CD14-positive monocyte (primary cell): ENCODE results near the gene CSF1R. TPM values are rescaled to one million over a fixed set of nuclear protein-coding genes. Genes with fewer than 3 reads are reported as not detected.

ENCODE experiments used
- DNase-seq, 3 donors: peaks; one replicate each; pipeline ENCODE4 v3.0.0-alpha.2; 2011 to 2022
- H2AFZ ChIP-seq: 2 replicates; pipeline ENCODE4 v1.6.0; 2012; ENCODE audit warnings: mild to moderate bottlenecking, low read depth, low read length, inconsistent platforms; ENCODE audit not compliant: insufficient read depth, poor library complexity, severe bottlenecking
- H3K27ac ChIP-seq, 2 donors: 1 replicate in 1 of 2; 2 replicates in 1 of 2; pipeline ENCODE4 v1.5.1; 2012 to 2013; ENCODE audit warnings: low read length in 2 of 2, control low read depth in 1 of 2, inconsistent platforms in 1 of 2, low read depth in 1 of 2, mild to moderate bottlenecking in 1 of 2
- H3K27me3 ChIP-seq, 2 donors: one replicate each; pipeline versions ENCODE4 v1.6.0 to v1.6.1; 2011 to 2013; ENCODE audit warnings: low read length in 2 of 2; ENCODE audit not compliant: control insufficient read depth in 2 of 2, insufficient read depth in 2 of 2
- H3K36me3 ChIP-seq, 2 donors: replicated peaks in 1 of 2; 1 replicate in 1 of 2; 2 replicates in 1 of 2; pipeline versions ENCODE4 v1.5.1 to v1.6.1; 2012 to 2013; ENCODE audit warnings: low read length in 2 of 2, control low read depth in 1 of 2, inconsistent platforms in 1 of 2, mild to moderate bottlenecking in 1 of 2; ENCODE audit not compliant: insufficient read depth in 2 of 2, control insufficient read depth in 1 of 2
- H3K4me1 ChIP-seq, 2 donors: 1 replicate in 1 of 2; 2 replicates in 1 of 2; pipeline versions ENCODE4 v1.5.1 to v1.6.1; 2012 to 2013; ENCODE audit warnings: low read length in 2 of 2, control low read depth in 1 of 2, inconsistent platforms in 1 of 2, mild to moderate bottlenecking in 1 of 2, moderate library complexity in 1 of 2; ENCODE audit not compliant: insufficient read depth in 2 of 2, control insufficient read depth in 1 of 2
- H3K4me2 ChIP-seq: replicated peaks from 2 replicates; pipeline ENCODE3; 2012; ENCODE audit warnings: low read length, moderate library complexity, mild to moderate bottlenecking; ENCODE audit not compliant: poor library complexity, severe bottlenecking; ENCODE audit errors: extremely low read depth
- H3K4me3 ChIP-seq, 3 experiments: fragments of 200-600 bp in 1 of 3; sonication (generic) in 1 of 3; replicated peaks in 1 of 3; 1 replicate in 2 of 3; 2 replicates in 1 of 3; pipeline ENCODE4 v1.5.1; 2011 to 2013; ENCODE audit warnings: low read length in 3 of 3, mild to moderate bottlenecking in 3 of 3, control low read depth in 2 of 3, low read depth in 2 of 3, inconsistent platforms in 1 of 3, moderate library complexity in 1 of 3
- H3K79me2 ChIP-seq: 2 replicates; pipeline ENCODE4 v1.6.0; 2012; ENCODE audit warnings: mild to moderate bottlenecking, control low read depth, inconsistent platforms, low read length, moderate library complexity; ENCODE audit not compliant: insufficient read depth
- H3K9ac ChIP-seq: 2 replicates; pipeline ENCODE4 v1.6.0; 2017; ENCODE audit warnings: low read length, mild to moderate bottlenecking; ENCODE audit not compliant: insufficient read depth, poor library complexity, severe bottlenecking
- H3K9me3 ChIP-seq, 2 donors: replicated peaks in 1 of 2; 1 replicate in 1 of 2; 2 replicates in 1 of 2; pipeline versions ENCODE4 v1.5.1 to v1.6.1; 2012 to 2013; ENCODE audit warnings: low read length in 2 of 2, control low read depth in 1 of 2; ENCODE audit not compliant: control insufficient read depth in 1 of 2, insufficient read depth in 1 of 2
- H4K20me1 ChIP-seq: 2 replicates; pipeline ENCODE4 v1.6.0; 2012; ENCODE audit warnings: mild to moderate bottlenecking, low read length, control low read depth, moderate library complexity; ENCODE audit not compliant: insufficient read depth
- H3K27ac Mint-ChIP-seq, 7 donors: one replicate each; pipeline ENCODE4 v1.8.0; 2020; ENCODE audit warnings: mild to moderate bottlenecking in 7 of 7, mixed read lengths in 7 of 7, moderate library complexity in 6 of 7, inconsistent platforms in 2 of 7
- H3K27me3 Mint-ChIP-seq, 3 donors: one replicate each; pipeline ENCODE4 v1.8.0; 2021 to 2022; ENCODE audit warnings: low read depth in 3 of 3, mild to moderate bottlenecking in 3 of 3, mixed read lengths in 3 of 3, moderate library complexity in 3 of 3, inconsistent platforms in 1 of 3
- H3K36me3 Mint-ChIP-seq, 2 donors: one replicate each; pipeline ENCODE4 v1.8.0; 2020; ENCODE audit warnings: mixed read lengths in 2 of 2, inconsistent platforms in 1 of 2, mild to moderate bottlenecking in 1 of 2
- H3K4me1 Mint-ChIP-seq: one replicate; pipeline ENCODE4 v1.8.0; 2020; ENCODE audit warnings: mild to moderate bottlenecking, mixed read lengths
- H3K4me3 Mint-ChIP-seq, 2 donors: one replicate each; pipeline ENCODE4 v1.8.0; 2020; ENCODE audit warnings: mild to moderate bottlenecking in 2 of 2, mixed read lengths in 2 of 2, moderate library complexity in 1 of 2
- H3K9me3 Mint-ChIP-seq, 7 donors: one replicate each; pipeline ENCODE4 v1.8.0; 2020 to 2022; ENCODE audit warnings: mixed read lengths in 7 of 7, mild to moderate bottlenecking in 6 of 7, moderate library complexity in 6 of 7, inconsistent platforms in 2 of 7
- CTCF ChIP-seq: fragments of 200-600 bp; IDR thresholded peaks from one replicate; pipeline ENCODE4 v1.8.0; 2022; ENCODE audit warnings: antibody characterized with exemption, mild to moderate bottlenecking
- WGBS: methylation state at CpG from one replicate; pipeline ENCODE4 v1.1.5; 2013; ENCODE audit warnings: missing lambda C conversion rate; ENCODE audit not compliant: insufficient coverage; 5-methylcytosine and 5-hydroxymethylcytosine counted together
- intact Hi-C, 2 donors: fragments of 100-400 bp; cut with micrococcal nuclease; formaldehyde crosslinking; loops; one replicate each; pipeline versions ENCODE4 v1.15.0 to v1.15.1; 2023
- polyA plus RNA-seq, 3 donors: library from polyadenylated mRNA; depleted of rRNA in 1 of 3; unstranded in 2 of 3; stranded (reverse) in 1 of 3; fragments of 300-500 nt in 2 of 3; fragments of >200 nt in 1 of 3; fragmentation: Illumina TruSeq in 2 of 3; gene quantifications; 1 replicate in 2 of 3; 2 replicates in 1 of 3; pipeline ENCODE4 v1.2.3, GENCODE V29; 2012 to 2021

CSF1R gene
- polyA plus RNA-seq, 3 donors, result 180 to 332 (median 242) TPM

DNA sequence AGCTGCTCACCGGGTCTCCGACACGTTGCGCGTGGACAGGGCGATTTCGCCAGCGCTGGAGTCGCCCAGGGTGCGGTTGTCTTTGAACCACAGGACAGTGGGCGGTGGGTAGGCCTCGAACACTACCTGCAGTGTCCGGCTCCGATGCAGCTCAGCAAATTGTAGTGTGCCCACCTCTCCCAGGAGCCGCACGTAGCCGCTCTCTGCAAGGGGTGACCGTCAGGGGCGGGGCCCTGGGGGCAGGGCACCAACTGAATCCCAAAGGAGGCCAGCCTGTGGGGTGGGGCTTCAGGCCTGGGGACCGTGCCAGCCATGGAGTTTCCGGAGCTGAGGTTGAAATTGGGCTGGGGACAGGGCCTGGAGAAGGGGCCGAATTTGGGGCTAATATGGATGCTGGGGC, 46.4 kb upstream of the CSF1R start:
- Mint-ChIP-seq H3K27me3 (peaks cover 2 to 8% (median 3%) of the 10 kb centered on the region in 3 donors), H3K36me3 (peaks cover 0 to 1% of the 10 kb centered on the region in 2 donors), H3K4me3 (no peak overlapping the region), H3K4me1 (peaks cover 34% of the 10 kb centered on the region), H3K9me3 (no peaks in the 10 kb centered on the region), H3K27ac (peak overlapping the region in 3 of 7 donors; percentile 34 to 86 (median 53))
- 98% methylated on average over 22 of the region's 22 CpGs for WGBS
- Histone ChIP-seq H3K4me2 (no peak overlapping the region), H3K9me3 (no peaks in the 10 kb centered on the region), H3K79me2 (no peaks in the 10 kb centered on the region), H4K20me1 (no peaks in the 10 kb centered on the region), H3K4me1 (peaks cover 22 to 30% of the 10 kb centered on the region in 2 donors), H2AFZ (no peak overlapping the region), H3K4me3 (no peak overlapping the region), H3K36me3 (no peaks in the 10 kb centered on the region), H3K27me3 (no peaks in the 10 kb centered on the region), H3K27ac (peak overlapping the region in 1 of 2 donors; percentile 34), H3K9ac (no peak overlapping the region)
- no peak for DNase-seq
- intact Hi-C loops, result loop anchor here (5.0 to 10.0 kb wide), 2 partner anchors 40 to 212 kb away; no protein-coding TSS in a partner anchor
- TF ChIP-seq CTCF, result no peak

DNA sequence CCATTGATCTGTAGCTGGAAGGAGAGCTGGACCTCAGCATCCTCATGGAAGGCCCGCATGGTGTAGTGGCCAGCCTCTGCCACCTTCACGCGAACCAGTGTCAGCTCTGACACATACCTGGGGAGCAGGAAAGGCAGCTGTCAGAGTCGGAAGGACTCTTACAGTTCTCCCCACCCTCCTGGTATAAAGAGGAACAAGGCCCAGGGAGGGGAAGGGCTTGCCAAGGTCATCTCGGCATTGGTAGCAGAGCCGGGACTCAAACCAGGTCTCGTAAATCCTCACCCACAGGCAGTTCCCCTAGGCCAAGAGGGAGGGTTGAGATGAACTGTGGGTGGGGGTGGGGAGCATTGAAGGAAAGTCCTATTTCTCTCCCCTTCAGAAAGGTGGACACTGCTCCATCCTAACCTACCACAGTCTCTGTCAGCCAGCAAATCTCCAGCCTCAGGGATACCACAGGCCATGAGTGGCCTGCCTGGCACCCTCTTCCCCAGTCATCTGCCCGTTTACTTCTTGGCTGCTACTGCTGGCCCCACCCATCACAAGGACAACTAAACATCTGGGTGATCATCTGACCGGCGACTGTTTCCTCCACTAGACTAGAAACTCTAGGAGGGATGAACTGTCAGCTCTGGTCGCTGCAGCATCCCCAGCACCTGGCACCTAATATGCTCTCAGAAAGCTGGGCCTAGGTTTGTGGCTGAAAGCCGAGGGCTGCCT, 45.8 kb upstream of the CSF1R start:
- WGBS, result 55% methylated on average over 8 of the region's 12 CpGs
- Mint-ChIP-seq H3K27me3 (peaks cover 2 to 5% (median 3%) of the 10 kb centered on the region in 3 donors), H3K36me3 (peaks cover 0 to 1% of the 10 kb centered on the region in 2 donors), H3K27ac (peak overlapping the region; percentile 8 to 86 (median 69)), H3K4me3 (no peak overlapping the region), H3K9me3 (no peaks in the 10 kb centered on the region), H3K4me1 (peaks cover 34% of the 10 kb centered on the region)
- intact Hi-C loops, result loop anchor here (2.0 to 10.0 kb wide), 3 partner anchors 40 to 213 kb away; no protein-coding TSS in a partner anchor
- no peak for TF ChIP-seq CTCF
- peak overlapping the region; percentile 21 for H3K4me2 ChIP-seq
- H3K27ac ChIP-seq, result peak overlapping the region; percentile 34 to 50
- H3K4me1 ChIP-seq, result peaks cover 22 to 30% of the 10 kb centered on the region in 2 donors
- DNase-seq, result peak; percentile 52 to 59 (median 58)
- no peaks in the 10 kb centered on the region for H3K36me3 ChIP-seq
- H3K79me2 ChIP-seq, result no peaks in the 10 kb centered on the region
- no peak overlapping the region for H3K4me3 ChIP-seq
- H4K20me1 ChIP-seq, result no peaks in the 10 kb centered on the region
- no peaks in the 10 kb centered on the region for H3K27me3 ChIP-seq
- H2AFZ ChIP-seq, result peak overlapping the region; percentile 6
- no peak overlapping the region for H3K9ac ChIP-seq
- no peaks in the 10 kb centered on the region for H3K9me3 ChIP-seq
